Dermis microvascular lymphatic vessel endothelial cell (primary cell): ENCODE measurements around the gene MTIF3. TPM values are rescaled to one million over a fixed set of nuclear protein-coding genes. Genes with fewer than 3 reads are reported as not detected.
"Not testable (repeated sequence)": the region's sequence is repeated elsewhere in the genome, so short reads cannot be mapped to it uniquely, and the experiment has no call there.

Experiments used
- DNase-seq, 2 donors: peaks; one replicate each; pipeline versions ENCODE4 v3.0.0 to v3.0.0-alpha.2; 2010; ENCODE audit warnings: low read depth in 2 of 2
- total RNA-seq: library from RNA; depleted of rRNA; stranded (reverse); fragments of >200 nt; gene quantifications from 2 replicates; pipeline ENCODE4 v1.2.1, GENCODE V29; 2014

Gene MTIF3
- total RNA-seq, 1 donor from 2014 or later: 33.9 TPM

DNA sequence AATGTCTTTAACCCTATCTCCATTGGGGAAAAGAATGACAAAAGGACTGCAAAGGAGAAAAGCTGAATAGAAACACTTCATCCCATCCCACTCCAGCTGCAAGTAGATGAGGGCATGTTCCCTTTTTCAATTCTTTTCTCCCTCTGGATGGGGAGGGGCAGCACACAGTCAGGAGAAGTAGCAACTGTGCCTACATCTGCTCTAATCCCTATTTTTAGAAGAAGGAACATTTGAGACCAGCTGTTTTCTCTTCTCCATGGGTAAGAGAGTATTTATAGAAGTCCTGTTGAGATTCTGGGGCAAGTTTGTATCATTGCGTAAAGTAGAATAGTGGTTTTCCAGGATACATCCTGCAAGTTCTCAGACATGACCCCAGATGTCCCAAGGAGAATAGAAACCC is 35.2 kb downstream of the MTIF3 start:
- no peak for DNase-seq

- DNase-seq: no peak
Observed at GRCh38 chr13:27411341-27411740, 39.0 kb downstream of the MTIF3 start.

DNA sequence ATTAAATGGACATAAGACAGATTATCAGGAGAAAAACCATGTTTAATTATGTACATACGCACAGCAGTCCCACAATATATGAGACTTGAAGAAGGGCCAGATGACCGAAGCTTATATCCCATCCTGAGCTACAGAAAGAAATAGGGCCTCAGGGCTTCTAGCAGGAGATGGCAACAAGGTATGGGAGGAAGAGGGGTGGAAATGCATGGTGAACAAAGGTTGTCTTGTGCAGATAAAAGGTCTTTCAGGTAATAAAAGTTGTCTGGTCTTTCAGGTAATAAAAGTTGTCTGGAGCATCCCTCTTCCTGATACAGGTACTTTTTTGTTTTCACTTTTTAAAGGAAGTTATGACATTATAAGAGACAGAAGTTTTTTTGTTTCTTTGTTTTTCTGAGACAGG is 41.4 kb downstream of the MTIF3 start:
- DNase-seq: no peak

GRCh38 chr13:27408074-27408473 is 42.3 kb downstream of the MTIF3 start:
- no peak for DNase-seq

DNA sequence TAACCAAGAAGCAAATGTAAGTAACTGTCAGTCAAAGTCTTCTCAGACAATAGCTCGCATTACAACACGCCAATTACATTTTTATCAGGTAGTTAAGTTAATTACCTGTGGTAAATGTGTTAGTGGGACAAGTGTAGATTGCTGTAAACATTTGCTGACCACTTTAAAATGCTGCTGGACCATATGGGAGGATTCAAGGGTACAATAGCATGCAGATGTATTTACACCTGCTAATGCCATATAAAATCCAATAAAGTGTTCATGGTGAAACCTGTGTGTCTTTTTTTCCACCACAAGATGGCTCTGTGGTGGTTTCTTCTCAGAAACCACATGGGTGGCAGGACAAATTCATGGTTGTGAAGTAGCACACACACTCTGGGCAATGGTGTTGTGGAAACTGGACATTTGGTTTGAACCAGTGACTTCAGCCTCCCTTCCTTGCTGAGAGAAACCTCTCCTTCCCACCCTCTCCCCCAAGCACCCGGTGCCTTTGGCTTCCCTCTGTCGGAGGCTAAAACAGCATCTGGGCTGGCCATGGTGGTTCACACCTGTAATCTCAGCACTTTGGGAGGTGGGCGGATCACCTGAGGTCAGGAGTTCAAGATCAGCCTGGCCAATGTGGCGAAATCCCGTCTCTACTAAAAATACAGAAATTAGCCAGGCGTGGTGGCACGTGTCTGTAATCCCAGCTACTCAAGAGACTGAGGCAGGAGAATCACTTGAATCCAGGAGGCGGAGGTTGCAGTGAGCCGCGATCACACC is 44.0 kb downstream of the MTIF3 start:
- peak; percentile 62 to 63 for DNase-seq

DNA sequence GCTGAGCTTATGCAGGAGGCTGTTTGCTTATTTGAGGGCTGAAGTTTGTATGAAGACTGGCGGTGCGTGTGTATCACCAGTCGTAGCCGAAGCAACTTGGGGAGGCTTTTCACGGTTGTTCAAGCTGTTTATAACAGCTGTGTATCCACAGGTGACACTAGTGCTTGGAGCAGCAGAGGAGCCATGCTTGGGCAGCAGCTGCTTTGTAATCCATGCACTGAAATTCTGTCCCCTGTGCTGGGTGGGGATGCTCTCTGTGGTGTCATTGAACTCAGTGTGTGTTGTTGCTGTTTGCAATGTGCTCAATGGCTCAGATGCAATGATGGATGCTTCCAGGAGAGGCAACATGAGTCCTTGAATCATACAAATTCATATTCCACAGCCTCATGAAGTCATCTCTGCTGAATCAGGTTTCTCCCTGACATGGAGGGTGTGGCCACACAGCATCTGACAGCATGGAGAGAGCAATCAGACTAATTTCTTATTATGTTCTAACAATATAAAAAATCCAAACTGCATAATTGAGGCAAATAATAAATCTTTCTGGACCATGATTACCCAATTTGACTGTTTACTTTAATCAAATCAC is 44.7 kb downstream of the MTIF3 start:
- no peak for DNase-seq

GRCh38 chr13:27404680-27405079 is 45.7 kb downstream of the MTIF3 start:
- DNase-seq: no peak

GRCh38 chr13:27403727-27404385 is 46.5 kb downstream of the MTIF3 start:
- no peak for DNase-seq

DNA sequence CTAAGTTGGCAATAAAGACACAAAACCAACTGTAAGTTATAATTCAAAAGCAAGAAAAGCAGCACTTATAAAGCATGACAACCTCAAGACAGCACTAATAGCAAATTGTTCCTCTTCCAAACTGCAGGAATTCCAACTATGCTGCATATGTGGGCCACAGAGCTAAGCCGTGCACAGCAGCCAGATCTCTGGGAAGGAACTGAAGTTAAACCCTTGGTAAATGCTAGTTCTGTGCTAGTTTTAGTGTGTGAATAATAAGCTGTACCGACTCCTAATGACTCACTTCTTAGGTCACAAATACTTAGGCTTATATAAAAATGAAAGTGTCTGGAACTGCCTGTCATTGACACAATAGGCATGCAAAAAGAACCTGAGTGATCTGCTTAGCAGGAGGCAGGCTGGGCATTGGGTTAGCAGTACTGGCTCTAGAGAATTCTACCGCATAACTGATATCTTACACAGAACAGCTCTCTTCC is 47.1 kb downstream of the MTIF3 start:
- DNase-seq: no peak

DNA sequence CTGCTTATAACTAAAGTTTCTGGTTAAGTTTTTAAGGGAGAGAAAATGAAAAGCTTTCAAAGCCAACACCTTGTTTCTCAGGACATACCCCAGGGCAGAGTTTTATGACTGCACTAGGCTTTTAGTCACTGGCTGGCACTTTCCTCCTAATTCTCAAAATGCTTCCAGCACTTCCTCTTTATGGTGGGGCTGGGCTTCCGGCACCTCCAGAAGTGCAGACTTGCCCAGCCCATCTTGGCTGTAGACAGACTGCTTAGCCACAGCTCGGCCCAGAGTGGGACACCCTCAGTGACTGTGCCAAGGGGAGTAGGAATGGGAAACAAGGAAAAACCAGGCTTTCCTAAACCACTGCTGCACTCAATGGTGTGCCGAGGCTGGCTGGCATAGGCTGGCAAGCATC is 49.2 kb downstream of the MTIF3 start:
- no peak for DNase-seq

- not testable (repeated sequence) for DNase-seq
Observed at GRCh38 chr13:27400405-27400804, 50.0 kb downstream of the MTIF3 start.

DNA sequence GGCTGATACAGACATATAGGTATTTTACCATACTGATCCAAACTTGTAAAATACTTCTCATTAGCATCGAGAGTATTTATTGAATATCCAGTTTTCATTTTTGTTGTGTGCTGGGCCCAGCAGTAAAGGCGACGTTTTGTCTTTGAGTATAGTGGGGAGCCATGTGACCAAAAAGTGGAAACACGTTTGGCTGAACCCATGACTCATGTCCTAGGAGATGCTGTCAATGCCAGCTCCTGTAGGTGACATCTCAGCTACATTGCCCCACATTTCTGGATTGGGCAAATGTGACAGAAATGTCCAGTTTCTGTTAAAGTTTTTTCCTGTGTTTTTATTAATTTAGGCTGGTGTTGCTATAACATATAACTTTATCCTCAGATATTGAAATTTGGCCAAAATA is 52.0 kb downstream of the MTIF3 start:
- DNase-seq: no peak

DNA sequence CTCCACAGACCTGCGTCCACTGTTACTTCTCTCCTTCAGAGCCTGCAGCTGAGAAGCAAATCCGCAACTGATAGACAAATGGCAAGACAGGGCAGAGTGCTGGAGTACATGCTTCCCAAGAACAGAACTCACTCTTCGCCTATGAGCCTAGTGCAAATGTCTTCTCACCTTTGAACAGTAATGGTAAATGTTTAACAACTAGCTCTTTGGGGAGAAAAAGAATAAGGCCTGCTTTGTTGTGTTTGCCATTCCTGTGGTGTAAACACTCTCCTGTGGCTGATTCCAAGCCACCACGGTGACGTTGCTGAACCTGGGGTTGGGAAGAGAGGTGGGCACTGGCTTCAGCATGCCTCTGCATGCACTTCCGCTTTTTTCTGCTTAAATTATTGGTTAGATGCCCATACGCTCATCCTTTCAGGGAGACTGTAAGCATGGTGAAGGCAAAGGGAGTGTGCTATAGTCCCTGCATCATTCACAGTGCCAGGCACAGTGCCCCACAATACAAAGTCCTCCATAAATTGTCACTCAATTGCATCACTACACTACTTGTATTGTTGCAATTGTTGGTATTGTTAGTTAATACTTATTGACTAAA is 54.0 kb downstream of the MTIF3 start:
- DNase-seq: no peak

GRCh38 chr13:27395007-27395510 is 55.3 kb downstream of the MTIF3 start:
- no peak for DNase-seq

DNA sequence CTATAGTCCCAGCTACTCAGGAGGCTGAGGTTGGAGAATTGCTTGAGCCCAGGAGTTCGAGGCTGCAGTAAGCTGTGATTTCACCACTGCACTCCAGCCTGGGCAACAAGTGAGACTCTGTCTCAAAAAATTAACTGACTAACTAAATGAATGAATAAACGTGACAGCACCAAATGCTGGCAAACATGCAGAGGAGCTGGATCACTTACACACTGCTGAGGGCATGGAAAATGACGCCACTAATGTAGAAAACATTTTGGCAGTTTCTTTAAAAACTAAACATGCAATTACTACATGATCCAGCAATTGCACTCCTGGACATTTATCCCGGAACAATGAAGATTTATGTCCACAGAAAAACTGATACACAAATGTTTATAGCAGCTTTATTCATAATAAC is 57.3 kb downstream of the MTIF3 start:
- DNase-seq: no peak

DNA sequence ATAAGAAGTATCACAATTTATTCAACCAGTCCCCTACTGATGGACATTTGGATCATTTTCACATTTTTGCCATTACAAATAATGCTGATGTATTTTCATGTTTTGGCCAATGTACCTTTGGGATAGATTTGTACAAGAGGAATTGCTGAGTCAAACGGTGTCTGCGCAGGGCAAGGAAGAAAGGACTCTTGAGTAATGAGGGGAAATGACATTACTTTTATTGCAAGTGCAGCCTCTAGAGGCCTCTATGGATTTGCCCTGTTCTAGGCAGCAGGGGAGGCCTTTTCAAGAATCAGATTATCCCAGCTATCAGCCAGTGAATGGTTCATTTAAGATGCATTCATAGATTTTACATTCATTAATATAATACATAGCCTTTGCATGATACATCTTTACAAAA is 58.9 kb downstream of the MTIF3 start:
- no peak for DNase-seq

DNA sequence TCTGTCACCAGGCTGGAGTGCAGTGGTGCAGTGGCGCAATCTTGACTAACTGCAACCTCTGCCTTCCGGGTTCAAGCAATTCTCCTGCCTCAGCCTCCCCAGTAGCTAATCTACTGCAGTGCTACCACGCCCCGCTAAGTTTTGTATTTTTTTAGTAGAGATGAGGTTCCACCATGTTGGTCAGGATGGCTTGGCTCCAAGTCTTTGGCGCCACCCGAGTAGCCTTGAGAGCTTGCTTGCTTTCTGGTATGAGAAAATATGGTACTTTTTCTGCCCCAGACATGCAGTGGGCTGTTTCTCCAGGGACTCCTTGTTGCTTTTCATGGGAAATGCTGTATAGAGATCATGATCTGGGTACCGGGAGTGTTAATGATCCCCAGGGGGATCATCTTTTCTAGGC is 60.5 kb downstream of the MTIF3 start:
- DNase-seq: no peak

DNA sequence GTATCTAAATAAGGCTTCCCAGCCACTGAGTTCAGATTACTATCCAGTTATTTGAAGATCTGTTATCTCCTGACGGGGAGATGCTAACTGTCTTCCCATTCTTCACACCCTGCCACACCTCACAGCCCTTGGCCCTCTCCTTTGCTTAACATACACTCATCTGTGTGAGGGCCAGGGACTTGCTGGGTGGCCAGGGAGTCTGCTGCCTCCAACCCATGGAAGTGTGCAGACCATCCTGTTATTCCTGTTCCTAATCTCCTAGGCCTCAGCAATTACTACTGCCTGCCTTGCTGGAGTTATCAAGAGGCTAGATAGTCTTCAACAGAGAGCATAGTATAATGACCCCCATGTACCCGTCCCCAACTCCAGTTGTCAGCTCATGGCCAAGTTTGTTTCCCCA is 62.1 kb downstream of the MTIF3 start:
- no peak for DNase-seq
